Thyroid gland (tissue), 4 donors: Measurements from ENCODE around the gene SLC5A1. TPM values are rescaled to one million over a fixed set of nuclear protein-coding genes. Genes with fewer than 3 reads are reported as not detected.

Experiments
- DNase-seq, 2 donors: peaks; one replicate each; pipeline ENCODE4 v3.0.0-alpha.2; 2019
- H3K27ac ChIP-seq, 3 donors: fragments of 200-600 bp; sonication (generic); 1 replicate in 2 of 3; 2 replicates in 1 of 3; pipeline ENCODE4 v1.5.1; 2016 to 2019; ENCODE audit warnings: mild to moderate bottlenecking in 1 of 3, moderate library complexity in 1 of 3
- H3K27me3 ChIP-seq: fragments of 200-600 bp; sonication (generic); one replicate; pipeline ENCODE4 v1.5.1; 2019
- H3K36me3 ChIP-seq, 2 donors: fragments of 200-600 bp; sonication (generic); one replicate each; pipeline ENCODE4 v1.5.1; 2016 to 2019
- H3K4me1 ChIP-seq, 2 donors: fragments of 200-600 bp; sonication (generic); one replicate each; pipeline ENCODE4 v1.5.1; 2017 to 2019
- H3K4me3 ChIP-seq, 3 donors: fragments of 200-600 bp; sonication (generic); replicated peaks in 1 of 3; 1 replicate in 2 of 3; 2 replicates in 1 of 3; pipeline ENCODE4 v1.5.1; 2016; ENCODE audit warnings: mild to moderate bottlenecking in 1 of 3
- H3K9me3 ChIP-seq: fragments of 200-600 bp; sonication (generic); one replicate; pipeline ENCODE4 v1.5.1; 2017
- POLR2A ChIP-seq, 2 donors: fragments of 450-650 bp; IDR thresholded peaks; one replicate each; pipeline ENCODE4 v1.6.1; 2017; ENCODE audit warnings: antibody characterized with exemption in 2 of 2, mild to moderate bottlenecking in 2 of 2, moderate library complexity in 1 of 2
- WGBS, 2 donors: methylation state at CpG; one replicate each; pipeline ENCODE4 v1.1.5; 2017; 5-methylcytosine and 5-hydroxymethylcytosine counted together
- intact Hi-C: fragments of 100-400 bp; cut with DNase I; formaldehyde crosslinking; loops from one replicate; pipeline ENCODE4 v1.15.1; 2023
- total RNA-seq, 4 donors: library from RNA; depleted of rRNA; stranded (reverse); fragments of >200 nt; gene quantifications; one replicate each; pipeline ENCODE4 v1.2.3, GENCODE V29; 2016
- TF ChIP-seq, protein P1 (sequence below), 6 experiments: fragments of 200-600 bp in 3 of 6; fragments of 450-650 bp in 3 of 6; sonication (generic) in 3 of 6; IDR thresholded peaks; one replicate each; pipeline ENCODE4 v1.5.1; 2016 to 2019; ENCODE audit warnings: antibody characterized with exemption in 6 of 6, mild to moderate bottlenecking in 2 of 6, inconsistent platforms in 1 of 6, moderate library complexity in 1 of 6

SLC5A1 gene
- total RNA-seq, 4 donors from 2014 or later = not detected

DNA sequence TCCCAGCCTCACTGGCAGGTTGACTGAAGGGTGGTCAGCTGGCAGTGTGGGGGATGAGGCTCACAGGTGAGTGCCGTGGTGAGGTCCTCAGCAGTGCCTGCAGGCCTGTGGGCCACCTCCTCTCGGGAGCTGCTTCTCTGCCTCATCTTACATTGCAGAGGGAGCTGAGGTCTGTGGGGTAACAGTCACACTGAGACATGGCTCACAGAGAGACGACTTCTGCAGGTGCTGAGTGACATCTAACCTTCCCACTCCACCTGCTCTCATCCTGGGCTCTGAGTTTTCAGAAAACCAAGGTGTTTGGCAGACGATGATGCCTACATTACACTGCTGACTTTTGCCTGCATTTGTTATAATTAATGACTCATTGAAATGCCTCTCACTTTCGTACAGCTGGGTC lies 8.8 kb upstream of the SLC5A1 start:
- Histone ChIP-seq H3K36me3 (no peaks in the 10 kb centered on the region), H3K4me1 (no peaks in the 10 kb centered on the region), H3K9me3 (no peaks in the 10 kb centered on the region), H3K27ac (no peak overlapping the region), H3K4me3 (no peak overlapping the region), H3K27me3 (no peaks in the 10 kb centered on the region)
- intact Hi-C loops = no loop called here
- WGBS, 2 donors = 63 to 64% methylated on average over 5 of the region's 5 CpGs
- TF ChIP-seq, protein P1, sequence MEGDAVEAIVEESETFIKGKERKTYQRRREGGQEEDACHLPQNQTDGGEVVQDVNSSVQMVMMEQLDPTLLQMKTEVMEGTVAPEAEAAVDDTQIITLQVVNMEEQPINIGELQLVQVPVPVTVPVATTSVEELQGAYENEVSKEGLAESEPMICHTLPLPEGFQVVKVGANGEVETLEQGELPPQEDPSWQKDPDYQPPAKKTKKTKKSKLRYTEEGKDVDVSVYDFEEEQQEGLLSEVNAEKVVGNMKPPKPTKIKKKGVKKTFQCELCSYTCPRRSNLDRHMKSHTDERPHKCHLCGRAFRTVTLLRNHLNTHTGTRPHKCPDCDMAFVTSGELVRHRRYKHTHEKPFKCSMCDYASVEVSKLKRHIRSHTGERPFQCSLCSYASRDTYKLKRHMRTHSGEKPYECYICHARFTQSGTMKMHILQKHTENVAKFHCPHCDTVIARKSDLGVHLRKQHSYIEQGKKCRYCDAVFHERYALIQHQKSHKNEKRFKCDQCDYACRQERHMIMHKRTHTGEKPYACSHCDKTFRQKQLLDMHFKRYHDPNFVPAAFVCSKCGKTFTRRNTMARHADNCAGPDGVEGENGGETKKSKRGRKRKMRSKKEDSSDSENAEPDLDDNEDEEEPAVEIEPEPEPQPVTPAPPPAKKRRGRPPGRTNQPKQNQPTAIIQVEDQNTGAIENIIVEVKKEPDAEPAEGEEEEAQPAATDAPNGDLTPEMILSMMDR (IDR thresholded peaks at IDR 0.05) = no peak
- TF ChIP-seq POLR2A (IDR thresholded peaks at IDR 0.05) = no peak
- DNase-seq = no peak

- no peaks in the 10 kb centered on the region for H3K36me3 ChIP-seq
- no peak for DNase-seq
- H3K27me3 ChIP-seq = no peaks in the 10 kb centered on the region
- H3K4me1 ChIP-seq = no peaks in the 10 kb centered on the region
- no peak overlapping the region for H3K4me3 ChIP-seq
- intact Hi-C loops = no loop called here
- no peak for TF ChIP-seq POLR2A (IDR thresholded peaks at IDR 0.05)
- TF ChIP-seq, protein P1 (IDR thresholded peaks at IDR 0.05) = no peak
- no peaks in the 10 kb centered on the region for H3K9me3 ChIP-seq
- no peak overlapping the region for H3K27ac ChIP-seq
- WGBS, 2 donors = 81 to 84% methylated on average over 6 of the region's 6 CpGs
These were observed 5.8 kb upstream of the SLC5A1 start for GRCh38 chr22:32037236-32037635.

DNA sequence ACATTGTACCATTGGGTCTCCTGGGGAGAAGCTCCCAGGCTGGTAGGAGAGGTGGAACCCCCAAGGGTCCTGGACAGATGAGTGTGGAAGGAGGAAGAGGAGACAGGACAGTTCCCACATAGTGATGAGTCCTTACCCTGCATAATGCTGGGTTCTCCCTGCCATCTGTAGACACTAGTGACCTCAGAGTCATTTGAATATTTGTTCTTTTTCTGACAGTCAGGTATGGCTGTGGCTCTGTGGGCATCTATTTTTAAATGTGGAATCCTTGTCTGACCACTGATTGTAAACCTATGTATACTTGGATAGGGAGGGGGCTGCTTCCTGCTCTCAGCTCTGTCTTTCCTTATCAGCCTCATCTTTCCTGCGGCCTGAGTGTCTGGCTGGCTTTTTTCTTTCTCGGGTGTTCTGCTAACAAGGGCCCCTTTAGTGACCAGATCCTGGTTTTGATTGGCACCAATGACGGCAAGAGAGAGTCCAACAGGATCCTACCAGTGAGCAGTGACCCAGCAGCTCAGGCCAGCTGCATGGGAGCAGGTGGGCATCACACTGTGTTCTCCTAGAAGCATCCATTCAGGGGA lies 2.6 kb upstream of the SLC5A1 start:
- Histone ChIP-seq H3K9me3 (no peaks in the 10 kb centered on the region), H3K27ac (no peak overlapping the region), H3K4me1 (no peaks in the 10 kb centered on the region), H3K36me3 (no peaks in the 10 kb centered on the region), H3K27me3 (no peaks in the 10 kb centered on the region), H3K4me3 (no peak overlapping the region)
- WGBS, 2 donors = 48 to 49% methylated on average over 3 of the region's 3 CpGs
- intact Hi-C loops = no loop called here
- no peak for DNase-seq
- TF ChIP-seq, protein P1 (IDR thresholded peaks at IDR 0.05) = no peak
- no peak for TF ChIP-seq POLR2A (IDR thresholded peaks at IDR 0.05)

GRCh38 chr22:32043391-32043790 lies 330 bp downstream of the SLC5A1 start:
- intact Hi-C loops = no loop called here
- no peak for DNase-seq
- no peaks in the 10 kb centered on the region for H3K36me3 ChIP-seq
- no peaks in the 10 kb centered on the region for H3K27me3 ChIP-seq
- no peaks in the 10 kb centered on the region for H3K9me3 ChIP-seq
- no peak for TF ChIP-seq POLR2A (IDR thresholded peaks at IDR 0.05)
- TF ChIP-seq, protein P1 (IDR thresholded peaks at IDR 0.05) = no peak
- no peaks in the 10 kb centered on the region for H3K4me1 ChIP-seq
- no peak overlapping the region for H3K4me3 ChIP-seq
- H3K27ac ChIP-seq = no peak overlapping the region
- WGBS, 2 donors = 36 to 42% methylated on average over 9 of the region's 9 CpGs

GRCh38 chr22:32044477-32044876 lies 1.4 kb downstream of the SLC5A1 start:
- no peak overlapping the region for H3K27ac ChIP-seq
- no peaks in the 10 kb centered on the region for H3K9me3 ChIP-seq
- no peak for TF ChIP-seq POLR2A (IDR thresholded peaks at IDR 0.05)
- TF ChIP-seq, protein P1 (IDR thresholded peaks at IDR 0.05) = no peak
- no peaks in the 10 kb centered on the region for H3K4me1 ChIP-seq
- no peaks in the 10 kb centered on the region for H3K27me3 ChIP-seq
- WGBS, 2 donors = 95 to 96% methylated on average over 1 of the region's 1 CpG
- H3K4me3 ChIP-seq = no peak overlapping the region
- H3K36me3 ChIP-seq = no peaks in the 10 kb centered on the region
- intact Hi-C loops = no loop called here
- no peak for DNase-seq
